ENCODE results near the gene SULF2.
A peak's percentile ranks its signal among the peaks of the same experiment; 100 is the strongest.

The SULF2 gene

DNA sequence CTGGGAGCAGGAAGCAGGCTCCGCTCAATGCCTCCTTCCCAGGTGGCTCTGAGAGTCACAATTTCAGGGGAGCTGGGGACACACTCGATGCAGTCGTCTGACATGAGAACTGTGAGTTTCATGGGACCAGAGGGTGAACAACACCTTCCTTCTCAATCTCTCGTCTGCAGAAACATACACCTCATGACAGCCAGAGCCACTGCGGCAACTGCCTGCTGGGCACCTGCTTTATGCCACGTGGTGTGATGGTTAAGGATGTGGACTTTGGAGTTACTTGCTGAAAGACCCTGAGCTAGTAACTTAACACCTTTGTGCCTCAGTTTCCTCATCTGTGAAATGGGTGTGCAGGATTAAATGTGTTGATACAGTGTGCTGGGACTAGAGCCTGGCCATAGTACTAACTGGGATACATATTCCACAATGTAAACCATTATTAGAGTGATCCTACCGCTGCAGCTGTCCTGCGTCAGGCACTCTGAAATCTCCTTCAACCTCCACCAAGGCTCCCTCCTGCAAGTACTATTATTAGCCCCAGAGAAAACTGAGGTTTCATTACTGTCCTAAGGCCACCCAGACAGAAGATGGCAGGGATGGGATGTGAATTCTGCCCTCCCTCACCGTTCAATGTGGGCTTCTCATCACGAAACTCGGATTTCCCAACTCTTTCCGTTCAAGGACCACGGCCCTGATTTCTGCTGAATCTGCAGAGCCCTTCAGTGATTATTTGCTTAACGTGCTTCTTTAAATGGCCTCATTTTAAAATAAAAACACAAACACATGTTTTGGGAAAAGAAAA, 24.4 kb downstream of the SULF2 start:
- no peak for DNase-seq

DNA sequence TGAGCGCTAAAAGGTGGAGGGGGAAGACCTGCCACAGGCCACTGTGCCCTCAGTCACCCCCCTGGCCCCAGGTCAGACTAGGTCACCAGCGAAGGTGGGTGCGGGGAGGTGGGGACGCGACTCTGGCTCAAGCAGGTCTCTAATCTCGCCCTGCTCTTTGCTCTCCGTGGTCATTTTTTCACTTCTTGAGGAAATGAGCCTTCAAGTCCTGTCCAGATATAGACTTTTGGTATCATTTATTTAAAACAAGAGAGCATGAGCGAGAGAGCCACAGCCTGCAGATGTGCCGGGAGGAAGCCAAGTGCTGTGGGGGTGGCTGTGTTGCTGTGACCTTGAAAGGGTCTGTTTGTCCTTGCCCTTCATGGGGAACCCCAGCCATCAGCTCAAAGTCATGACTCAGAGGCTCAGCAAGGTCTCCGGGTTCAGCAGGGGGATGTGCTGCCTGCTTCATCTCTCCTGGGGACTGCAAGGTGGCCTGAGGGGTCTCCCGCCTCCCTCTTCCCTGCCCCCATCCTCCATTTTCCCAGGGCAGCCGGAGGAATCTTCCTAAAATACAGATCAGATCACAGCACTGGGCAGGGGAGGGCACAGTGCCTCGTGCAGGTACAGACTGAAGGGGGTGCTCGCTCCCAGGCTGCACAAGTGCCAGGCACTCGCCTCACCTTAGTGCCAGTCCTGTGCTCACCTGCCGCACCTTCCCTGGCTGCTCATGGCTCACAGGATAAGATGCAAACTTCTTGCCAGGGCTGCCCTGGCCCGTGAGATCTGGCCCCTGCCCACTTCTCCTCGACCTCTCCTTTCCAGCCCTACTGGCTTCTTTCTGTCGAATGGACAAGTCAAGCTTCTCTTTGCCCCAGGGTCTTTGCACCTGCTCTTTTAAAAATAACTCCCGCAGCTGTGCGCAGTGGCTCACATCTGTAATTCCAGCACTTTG, 26.5 kb downstream of the SULF2 start:
- DNase-seq = no peak

DNA sequence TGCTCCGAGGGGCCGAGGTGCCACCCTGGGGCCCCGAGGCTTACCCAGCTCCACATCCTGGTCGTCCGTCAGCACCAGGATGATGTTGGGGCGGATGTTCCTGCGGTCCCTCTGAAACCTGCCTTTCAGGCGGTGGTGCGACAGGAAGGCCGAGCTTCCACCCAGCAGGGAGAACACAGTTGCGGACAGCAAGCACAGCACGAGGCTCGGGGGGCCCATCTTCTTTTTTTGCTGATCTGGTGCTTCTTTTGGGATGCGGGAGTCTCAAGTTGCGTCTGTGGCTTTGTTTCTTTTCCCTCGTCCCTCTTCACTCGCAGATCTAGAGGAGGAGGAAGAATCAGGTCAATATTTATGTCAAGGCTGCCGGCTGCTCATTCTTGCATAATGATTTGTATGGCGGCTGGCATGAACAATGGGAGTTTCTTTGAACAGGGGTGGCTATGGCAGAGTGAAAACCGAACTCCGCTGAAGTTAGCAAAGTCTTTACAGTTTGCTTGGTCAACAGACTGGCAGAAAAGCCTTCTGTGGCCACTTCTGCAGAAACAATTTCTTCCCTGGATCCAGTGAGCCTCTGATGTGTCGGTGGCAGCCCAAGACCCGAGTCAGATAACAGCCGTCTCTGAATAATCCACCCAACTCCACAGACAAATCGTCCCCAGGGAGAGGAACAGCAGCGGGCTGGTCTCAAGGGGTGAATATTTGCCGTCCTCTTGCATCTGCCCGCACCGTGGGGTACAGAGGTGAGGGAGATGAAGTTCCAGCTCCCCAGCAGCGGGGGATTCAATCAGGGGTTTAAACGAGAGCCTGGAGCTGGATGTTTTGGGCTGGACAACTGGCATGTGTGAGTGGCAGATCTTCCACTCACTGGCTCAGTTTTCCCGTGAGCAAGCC, 27.9 kb downstream of the SULF2 start:
- DNase-seq = no peak

- DNase-seq = no peak
These were observed 30.2 kb downstream of the SULF2 start for GRCh38 chr20:47754946-47755652.

- no peak for DNase-seq
These were observed 30.9 kb downstream of the SULF2 start for GRCh38 chr20:47754388-47754715.

GRCh38 chr20:47753576-47754387, 31.5 kb downstream of the SULF2 start:
- DNase-seq = no peak

GRCh38 chr20:47751449-47751848, 33.8 kb downstream of the SULF2 start:
- no peak for DNase-seq

GRCh38 chr20:47749339-47749738, 35.9 kb downstream of the SULF2 start:
- no peak for DNase-seq

DNA sequence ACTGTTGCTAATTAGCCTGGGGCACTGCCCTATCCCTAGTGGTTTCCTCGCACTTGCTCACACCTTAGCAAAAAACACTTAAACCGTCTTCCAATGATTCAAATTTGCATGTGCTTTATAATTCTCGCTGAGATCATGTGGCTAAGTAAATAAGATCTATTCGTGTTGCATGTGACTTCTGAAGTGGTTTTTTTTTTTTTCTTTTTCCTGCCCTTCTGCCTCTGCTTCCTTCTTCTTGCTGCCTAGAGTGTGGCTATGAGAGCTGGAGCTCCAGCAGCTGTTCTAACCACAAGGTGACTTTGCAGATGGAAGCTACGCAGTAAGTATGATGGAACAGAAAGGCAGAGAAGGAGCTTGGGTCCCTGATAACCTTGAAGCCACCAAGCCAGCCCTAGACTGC, 36.5 kb downstream of the SULF2 start:
- peak in 1 of 5 experiments; percentile 37 for DNase-seq

GRCh38 chr20:47748069-47748468, 37.2 kb downstream of the SULF2 start:
- no peak for DNase-seq

GRCh38 chr20:47747669-47748031, 37.6 kb downstream of the SULF2 start:
- no peak for DNase-seq

- no peak for DNase-seq
These were observed 40.5 kb downstream of the SULF2 start for GRCh38 chr20:47744803-47745202.

DNA sequence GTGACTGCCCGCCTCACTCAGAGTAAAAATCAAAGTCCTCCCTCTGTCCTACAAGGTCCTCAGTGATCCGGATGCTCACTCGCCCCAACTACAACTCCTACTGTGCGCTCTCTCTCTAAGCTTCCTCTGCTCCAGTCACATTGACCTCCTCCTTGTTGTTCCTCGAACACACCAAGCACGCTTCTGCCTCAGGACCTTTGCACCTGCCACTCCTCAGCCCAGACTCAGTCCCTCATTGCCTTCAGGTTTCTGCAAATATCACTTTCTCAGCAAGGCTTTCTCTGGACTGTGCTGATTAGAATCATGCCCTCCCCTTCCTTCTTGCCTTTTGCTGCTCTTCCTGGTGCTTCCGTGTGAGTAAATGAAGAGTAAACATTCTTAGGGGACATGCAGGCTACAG, 41.6 kb downstream of the SULF2 start:
- no peak for DNase-seq

GRCh38 chr20:47741669-47742608, 43.3 kb downstream of the SULF2 start:
- DNase-seq = no peak

GRCh38 chr20:47740862-47741184, 44.5 kb downstream of the SULF2 start:
- DNase-seq = no peak

DNA sequence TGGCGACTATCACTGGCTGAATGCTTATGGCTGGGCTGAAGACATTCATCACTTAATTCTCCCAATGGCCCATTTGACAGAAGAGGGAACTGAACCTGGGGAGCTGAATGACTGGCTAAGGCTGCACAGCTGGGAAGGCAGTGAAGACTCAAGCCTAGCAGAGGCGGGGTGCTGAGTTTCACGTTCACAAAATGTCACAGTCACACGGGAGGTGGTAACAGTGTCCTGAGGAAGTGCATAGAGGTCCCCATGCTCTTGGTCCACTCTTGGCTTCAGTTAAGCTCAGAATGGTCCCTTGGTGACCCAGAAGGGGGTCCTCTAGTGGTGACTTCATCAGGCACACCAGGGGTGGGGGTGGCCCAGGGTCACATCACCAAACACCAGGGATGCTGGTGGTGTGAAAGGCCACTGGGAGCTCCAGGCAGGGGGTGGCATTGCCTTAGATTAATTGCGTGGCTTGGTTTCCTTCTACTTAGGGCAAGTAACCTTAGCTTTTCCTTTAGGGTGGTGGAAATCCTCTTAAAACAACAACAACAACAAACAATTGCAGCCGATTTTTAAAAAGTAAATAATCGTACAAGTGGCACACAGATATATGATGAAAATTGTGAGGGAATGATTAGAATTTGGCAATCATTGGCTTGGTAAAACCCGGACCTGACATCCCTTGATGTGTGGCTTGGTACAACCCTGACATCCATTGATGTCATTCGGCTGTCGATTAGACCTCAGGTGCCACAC, 45.0 kb downstream of the SULF2 start:
- no peak for DNase-seq

DNA sequence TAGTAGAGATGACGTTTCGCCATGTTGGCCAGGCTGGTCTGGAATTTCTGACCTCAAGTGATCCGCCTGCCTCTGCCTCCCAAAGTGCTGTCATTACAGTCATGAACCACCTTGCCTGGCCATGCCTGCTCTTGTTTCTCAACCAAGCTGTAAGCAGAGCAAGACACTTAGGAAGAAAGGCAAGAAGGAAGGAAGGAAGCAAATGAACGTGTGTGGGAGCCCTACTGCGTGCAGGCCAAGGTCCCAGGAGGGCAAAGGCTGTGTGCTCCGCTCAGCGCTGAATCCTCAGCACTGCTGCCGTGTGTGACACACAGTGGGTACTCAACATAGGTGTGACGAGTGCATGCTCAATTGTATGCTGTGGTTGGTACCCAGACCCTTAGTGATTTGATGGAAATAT, 47.4 kb downstream of the SULF2 start:
- no peak for DNase-seq

DNA sequence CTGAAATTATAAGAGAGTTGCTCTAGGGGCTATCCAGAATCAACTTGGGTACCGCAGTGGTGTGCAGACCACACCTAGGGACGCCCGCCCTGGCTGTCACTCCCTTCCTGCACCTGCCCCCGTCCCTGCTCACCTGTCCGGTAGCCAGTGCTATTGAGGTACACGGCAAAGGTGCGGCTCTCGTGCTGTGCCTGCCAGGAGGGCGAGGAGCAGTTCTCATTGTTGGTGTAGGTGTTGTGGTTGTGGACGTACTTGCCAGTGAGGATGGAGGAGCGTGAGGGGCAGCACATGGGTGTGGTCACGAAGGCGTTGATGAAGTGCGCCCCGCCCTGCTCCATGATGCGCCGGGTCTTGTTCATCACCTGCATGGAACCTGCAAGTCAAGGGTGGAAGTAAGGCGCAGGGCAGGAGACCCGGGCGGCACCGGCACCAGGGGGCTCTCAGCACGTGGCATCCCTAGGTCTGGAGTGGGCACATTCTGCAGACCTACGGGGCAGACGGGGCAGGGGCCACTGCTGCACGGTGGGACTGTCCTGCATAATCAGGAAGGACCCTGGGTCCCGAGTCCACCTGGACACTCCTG, 48.6 kb downstream of the SULF2 start:
- no peak for DNase-seq

Data from T-helper 2 cell (primary cell).